Left ventricle myocardium inferior (tissue), 1 donor: ENCODE data around the gene TRMT61A. TPM values are rescaled to one million over a fixed set of nuclear protein-coding genes. Genes with fewer than 3 reads are reported as not detected.

Source experiments
- DNase-seq: peaks from one replicate; pipeline ENCODE4 v3.0.0-alpha.2; 2020
- H3K27ac ChIP-seq: fragments of 200-600 bp; replicated peaks from 2 replicates; pipeline ENCODE4 v1.8.0; 2021
- H3K27me3 ChIP-seq: fragments of 200-600 bp; 2 replicates; pipeline ENCODE4 v1.8.0; 2021; ENCODE audit warnings: low read depth
- H3K36me3 ChIP-seq: fragments of 200-600 bp; 2 replicates; pipeline ENCODE4 v1.8.0; 2021
- H3K4me1 ChIP-seq: fragments of 200-600 bp; 2 replicates; pipeline ENCODE4 v1.8.0; 2021
- H3K4me3 ChIP-seq: fragments of 200-600 bp; 2 replicates; pipeline ENCODE4 v1.8.0; 2021; ENCODE audit warnings: mild to moderate bottlenecking, moderate library complexity
- H3K9me3 ChIP-seq: fragments of 200-600 bp; replicated peaks from 2 replicates; pipeline ENCODE4 v1.8.0; 2021
- intact Hi-C: fragments of 100-400 bp; cut with micrococcal nuclease; formaldehyde crosslinking; loops from one replicate; pipeline ENCODE4 v1.11.0; 2022
- total RNA-seq: library from RNA; stranded (reverse); fragmentation: NEBNext Ultra II Directional; extraction: Animal tissue kit (Norgen Biotek cat#: 25700); gene quantifications from one replicate; pipeline ENCODE4 v1.2.1, GENCODE V29; 2021
- TF ChIP-seq, protein P1 (sequence below): fragments of 200-600 bp; IDR thresholded peaks from 2 replicates; pipeline ENCODE4 v1.8.0; 2021; ENCODE audit warnings: antibody characterized with exemption, mild to moderate bottlenecking, borderline replicate concordance
- donor health status: DM: no; HTN: yes; CAD: no; lungs with severe emphysema.

The TRMT61A gene
- total RNA-seq, 1 donor from 2014 or later = 5.9 TPM

DNA sequence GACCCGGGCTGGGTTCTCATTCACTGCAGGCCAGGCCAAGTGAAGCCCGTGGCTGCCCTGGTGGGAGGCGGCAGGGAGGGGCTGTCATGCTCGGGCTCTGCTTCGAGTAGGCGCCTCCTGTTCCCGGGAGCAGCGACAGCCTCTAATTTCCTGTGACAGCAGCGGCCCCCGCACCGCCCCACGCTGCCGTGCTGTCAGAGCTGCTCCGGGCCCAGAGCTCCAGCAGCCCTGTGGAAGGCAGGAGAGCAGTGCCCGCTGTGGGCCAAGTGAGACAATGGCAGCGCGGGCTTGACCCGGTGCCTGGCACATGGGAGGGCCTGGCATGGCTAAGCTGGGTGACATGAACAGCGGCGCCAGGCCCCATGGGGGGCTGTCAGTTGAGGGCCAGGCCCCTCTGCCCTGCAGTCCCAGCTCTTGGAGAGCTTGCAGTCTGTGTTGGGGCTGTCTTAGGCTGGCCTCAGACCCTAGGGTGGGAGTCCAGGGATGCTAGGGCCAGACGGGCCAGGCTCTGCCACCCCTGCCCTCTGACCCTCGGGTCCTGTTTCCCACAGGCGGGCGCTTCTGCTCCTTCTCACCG, 5.1 kb downstream of the TRMT61A start:
- intact Hi-C loops = no loop called here
- TF ChIP-seq, protein P1, sequence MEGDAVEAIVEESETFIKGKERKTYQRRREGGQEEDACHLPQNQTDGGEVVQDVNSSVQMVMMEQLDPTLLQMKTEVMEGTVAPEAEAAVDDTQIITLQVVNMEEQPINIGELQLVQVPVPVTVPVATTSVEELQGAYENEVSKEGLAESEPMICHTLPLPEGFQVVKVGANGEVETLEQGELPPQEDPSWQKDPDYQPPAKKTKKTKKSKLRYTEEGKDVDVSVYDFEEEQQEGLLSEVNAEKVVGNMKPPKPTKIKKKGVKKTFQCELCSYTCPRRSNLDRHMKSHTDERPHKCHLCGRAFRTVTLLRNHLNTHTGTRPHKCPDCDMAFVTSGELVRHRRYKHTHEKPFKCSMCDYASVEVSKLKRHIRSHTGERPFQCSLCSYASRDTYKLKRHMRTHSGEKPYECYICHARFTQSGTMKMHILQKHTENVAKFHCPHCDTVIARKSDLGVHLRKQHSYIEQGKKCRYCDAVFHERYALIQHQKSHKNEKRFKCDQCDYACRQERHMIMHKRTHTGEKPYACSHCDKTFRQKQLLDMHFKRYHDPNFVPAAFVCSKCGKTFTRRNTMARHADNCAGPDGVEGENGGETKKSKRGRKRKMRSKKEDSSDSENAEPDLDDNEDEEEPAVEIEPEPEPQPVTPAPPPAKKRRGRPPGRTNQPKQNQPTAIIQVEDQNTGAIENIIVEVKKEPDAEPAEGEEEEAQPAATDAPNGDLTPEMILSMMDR = no peak

DNA sequence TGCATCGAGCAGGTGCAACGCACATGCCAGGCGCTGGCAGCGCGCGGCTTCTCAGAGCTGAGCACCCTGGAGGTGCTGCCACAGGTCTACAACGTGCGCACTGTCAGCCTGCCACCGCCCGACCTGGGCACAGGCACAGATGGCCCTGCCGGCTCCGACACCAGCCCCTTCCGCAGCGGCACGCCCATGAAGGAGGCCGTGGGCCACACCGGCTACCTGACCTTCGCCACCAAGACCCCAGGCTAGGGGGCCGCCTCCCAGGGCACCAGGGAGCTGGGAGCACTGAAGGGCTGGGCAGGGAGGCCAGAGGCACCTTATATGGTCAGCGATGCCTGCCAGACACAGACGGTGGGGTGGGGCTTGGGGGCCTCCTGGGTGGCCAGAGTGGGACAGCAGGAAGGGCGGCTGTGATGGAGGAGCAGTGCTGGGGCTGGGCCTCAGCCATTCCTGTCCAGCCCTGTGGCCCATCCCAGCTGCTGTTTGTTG, 5.6 kb downstream of the TRMT61A start:
- no peaks in the 10 kb centered on the region for H3K27me3 ChIP-seq
- peaks cover 23% of the 10 kb centered on the region for H3K36me3 ChIP-seq
- DNase-seq = no peak
- H3K4me3 ChIP-seq = no peak overlapping the region
- intact Hi-C loops = no loop called here
- H3K27ac ChIP-seq = no peak overlapping the region
- H3K9me3 ChIP-seq = no peaks in the 10 kb centered on the region
- TF ChIP-seq, protein P1 = no peak
- H3K4me1 ChIP-seq = peaks cover 36% of the 10 kb centered on the region

More for the DNA sequence above, 5.1 kb downstream of the TRMT61A start:
- no peak for DNase-seq
- peaks cover 23% of the 10 kb centered on the region for H3K36me3 ChIP-seq
- H3K27ac ChIP-seq = no peak overlapping the region
- no peak overlapping the region for H3K4me3 ChIP-seq
- H3K9me3 ChIP-seq = no peaks in the 10 kb centered on the region
- H3K27me3 ChIP-seq = no peaks in the 10 kb centered on the region
- H3K4me1 ChIP-seq = peaks cover 36% of the 10 kb centered on the region

DNA sequence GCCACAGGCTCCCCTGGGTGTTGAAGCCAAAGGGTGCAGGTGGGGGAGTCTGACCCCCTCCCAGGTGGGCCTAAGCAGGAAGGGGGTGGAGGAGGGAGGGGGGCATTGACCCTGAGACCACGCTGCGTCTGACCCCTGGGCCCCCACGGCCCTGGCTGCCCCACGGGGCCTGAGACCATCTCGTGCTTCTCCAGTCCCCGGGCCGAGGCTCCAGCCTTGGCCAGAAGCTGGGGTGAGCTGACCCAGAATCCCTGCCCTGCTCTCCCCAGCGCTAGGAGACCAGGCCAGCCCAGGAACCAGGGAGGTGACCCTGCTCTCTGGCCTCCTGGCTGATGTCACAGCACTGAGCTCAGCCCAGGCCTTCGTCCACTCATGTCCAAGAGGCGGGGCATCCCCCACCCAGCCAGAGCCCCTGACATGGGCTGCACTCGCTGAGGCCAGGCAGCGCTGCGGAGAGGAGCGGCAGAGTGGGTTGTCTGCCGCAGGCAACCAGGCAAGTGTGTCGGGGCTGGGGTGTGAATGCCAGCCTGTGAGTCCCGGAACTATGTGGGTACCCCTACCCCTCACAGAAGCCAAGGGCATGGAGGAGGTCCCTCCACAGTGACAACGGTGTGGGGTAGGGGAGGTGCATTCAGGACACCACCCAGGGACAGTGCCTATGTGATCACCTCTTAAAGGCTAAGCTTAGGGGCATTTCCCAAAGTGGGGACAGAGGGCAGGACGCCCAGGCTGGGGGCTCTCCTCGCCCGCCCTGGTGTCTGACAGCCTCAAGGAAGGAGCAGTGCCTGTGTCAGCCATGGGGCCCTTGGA, 6.3 kb downstream of the TRMT61A start:
- no peaks in the 10 kb centered on the region for H3K9me3 ChIP-seq
- H3K27me3 ChIP-seq = no peaks in the 10 kb centered on the region
- peaks cover 23% of the 10 kb centered on the region for H3K36me3 ChIP-seq
- H3K4me1 ChIP-seq = peaks cover 36% of the 10 kb centered on the region
- no peak for DNase-seq
- no peak overlapping the region for H3K27ac ChIP-seq
- intact Hi-C loops = no loop called here
- no peak overlapping the region for H3K4me3 ChIP-seq
- TF ChIP-seq, protein P1 = no peak

DNA sequence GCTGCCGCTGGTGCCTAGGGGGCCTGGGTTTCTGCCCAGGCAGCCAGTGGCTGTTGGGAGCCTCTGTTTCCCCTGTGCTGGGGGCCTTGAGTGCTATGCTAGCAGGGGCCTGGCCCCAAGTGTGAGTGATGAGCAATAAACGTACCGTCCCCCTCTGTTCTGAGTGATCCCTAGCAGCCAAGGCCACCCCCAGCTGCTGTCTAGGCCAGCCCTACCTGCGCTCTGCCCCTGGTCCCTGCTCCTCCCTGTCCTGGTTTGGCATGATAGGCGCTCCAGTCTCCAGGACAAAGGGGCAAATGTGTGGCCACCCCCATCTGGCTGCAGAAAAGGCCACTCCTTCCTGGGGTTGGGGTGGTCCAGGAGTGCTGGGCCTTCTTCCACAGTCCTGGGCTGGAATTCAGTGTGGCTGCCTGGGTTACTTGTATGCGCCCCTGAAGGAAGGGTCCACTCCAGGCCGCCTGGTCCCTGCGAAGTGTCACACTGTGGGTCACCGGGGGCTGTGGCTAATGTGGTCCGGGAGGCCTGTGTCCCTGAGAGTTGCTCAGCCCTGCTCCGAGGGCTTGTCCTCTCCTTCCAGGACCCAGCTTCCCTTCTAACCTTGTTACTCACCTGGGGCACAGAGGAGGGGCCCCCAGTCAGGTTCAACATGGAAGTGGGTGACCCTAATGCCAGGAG, 7.0 kb downstream of the TRMT61A start:
- Histone ChIP-seq H3K27me3 (no peaks in the 10 kb centered on the region), H3K4me3 (no peak overlapping the region), H3K36me3 (peaks cover 23% of the 10 kb centered on the region), H3K27ac (no peak overlapping the region), H3K4me1 (peaks cover 36% of the 10 kb centered on the region), H3K9me3 (no peaks in the 10 kb centered on the region)
- TF ChIP-seq, protein P1 = no peak
- DNase-seq = no peak
- intact Hi-C loops = no loop called here

DNA sequence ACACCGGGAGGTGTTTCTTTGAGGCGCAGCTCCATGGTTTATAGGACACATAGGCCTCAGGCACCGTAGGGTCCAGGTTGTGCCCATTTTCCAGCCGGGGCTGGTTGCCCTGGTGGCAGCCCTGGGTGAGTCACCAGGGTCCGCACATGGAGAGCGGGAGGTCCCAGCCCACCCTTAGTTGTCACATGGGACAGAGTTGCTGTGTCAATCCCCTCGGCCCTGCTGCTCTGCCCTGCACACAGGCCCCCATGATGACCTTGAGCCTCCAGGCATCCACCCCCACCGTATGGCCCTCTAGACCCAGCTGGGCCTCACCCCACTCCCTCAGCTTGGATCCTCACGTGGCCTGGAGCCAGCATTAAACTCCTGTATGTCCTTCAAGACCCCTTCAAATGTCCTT, 7.7 kb downstream of the TRMT61A start:
- H3K27me3 ChIP-seq = no peaks in the 10 kb centered on the region
- DNase-seq = no peak
- H3K4me1 ChIP-seq = peaks cover 39% of the 10 kb centered on the region
- peaks cover 23% of the 10 kb centered on the region for H3K36me3 ChIP-seq
- intact Hi-C loops = no loop called here
- H3K4me3 ChIP-seq = no peak overlapping the region
- TF ChIP-seq, protein P1 = no peak
- H3K27ac ChIP-seq = peak overlapping the region; percentile 84
- H3K9me3 ChIP-seq = no peaks in the 10 kb centered on the region
